HCT116 (cell line): ENCODE measurements around the gene LYST.

Source experiments
- POLR2AphosphoS5 ChIP-seq: IDR thresholded peaks from 2 replicates; pipeline ENCODE4 v1.6.1; 2011; ENCODE audit warnings: mild to moderate bottlenecking, low read depth, low read length, moderate library complexity
- RAD21 ChIP-seq: IDR thresholded peaks from 2 replicates; pipeline ENCODE4 v1.6.1; 2012; ENCODE audit warnings: low read depth, mild to moderate bottlenecking
- REST ChIP-seq: IDR thresholded peaks from 2 replicates; pipeline ENCODE4 v1.6.1; 2012; ENCODE audit warnings: low read depth
- SIN3A ChIP-seq: IDR thresholded peaks from 2 replicates; pipeline ENCODE4 v1.6.1; 2012; ENCODE audit warnings: low read depth
- YY1 ChIP-seq: IDR thresholded peaks from 2 replicates; pipeline ENCODE4 v1.6.1; 2011; ENCODE audit warnings: low read length, low read depth, moderate library complexity, mild to moderate bottlenecking; ENCODE audit not compliant: insufficient replicate concordance; ENCODE audit errors: extremely low read depth
- TF ChIP-seq, protein P1 (sequence below), 3 experiments: fragments of 200-600 bp in 1 of 3; sonication (generic) in 1 of 3; IDR thresholded peaks in 2 of 3; conservative IDR thresholded peaks in 1 of 3; 2 replicates each; pipeline ENCODE4 v1.5.1; 2012 to 2017; ENCODE audit warnings: low read depth in 2 of 3, low read length in 2 of 3, antibody characterized with exemption in 1 of 3, borderline replicate concordance in 1 of 3, control low read depth in 1 of 3, mild to moderate bottlenecking in 1 of 3, mixed read lengths in 1 of 3, mixed run types in 1 of 3, moderate library complexity in 1 of 3; ENCODE audit not compliant: insufficient read depth in 1 of 3
- TF ChIP-seq, protein P2 (sequence below): IDR thresholded peaks from 2 replicates; pipeline ENCODE4 v1.6.1; 2012

GRCh38 chr1:235739631-235740030 is 127.1 kb downstream of the LYST start:
- TF ChIP-seq, protein P1, sequence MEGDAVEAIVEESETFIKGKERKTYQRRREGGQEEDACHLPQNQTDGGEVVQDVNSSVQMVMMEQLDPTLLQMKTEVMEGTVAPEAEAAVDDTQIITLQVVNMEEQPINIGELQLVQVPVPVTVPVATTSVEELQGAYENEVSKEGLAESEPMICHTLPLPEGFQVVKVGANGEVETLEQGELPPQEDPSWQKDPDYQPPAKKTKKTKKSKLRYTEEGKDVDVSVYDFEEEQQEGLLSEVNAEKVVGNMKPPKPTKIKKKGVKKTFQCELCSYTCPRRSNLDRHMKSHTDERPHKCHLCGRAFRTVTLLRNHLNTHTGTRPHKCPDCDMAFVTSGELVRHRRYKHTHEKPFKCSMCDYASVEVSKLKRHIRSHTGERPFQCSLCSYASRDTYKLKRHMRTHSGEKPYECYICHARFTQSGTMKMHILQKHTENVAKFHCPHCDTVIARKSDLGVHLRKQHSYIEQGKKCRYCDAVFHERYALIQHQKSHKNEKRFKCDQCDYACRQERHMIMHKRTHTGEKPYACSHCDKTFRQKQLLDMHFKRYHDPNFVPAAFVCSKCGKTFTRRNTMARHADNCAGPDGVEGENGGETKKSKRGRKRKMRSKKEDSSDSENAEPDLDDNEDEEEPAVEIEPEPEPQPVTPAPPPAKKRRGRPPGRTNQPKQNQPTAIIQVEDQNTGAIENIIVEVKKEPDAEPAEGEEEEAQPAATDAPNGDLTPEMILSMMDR (IDR thresholded peaks at IDR 0.05 in 2 of 3, conservative IDR thresholded peaks at IDR 0.05 in 1 of 3; ENCODE audit: borderline replicate concordance in 1 of 3, insufficient read depth in 1 of 3, low read depth in 2 of 3, low read length in 2 of 3): no peak
- TF ChIP-seq RAD21 (no peak), YY1 (no peak), POLR2AphosphoS5 (no peak), SIN3A (no peak), REST (no peak)
- TF ChIP-seq, protein P2, sequence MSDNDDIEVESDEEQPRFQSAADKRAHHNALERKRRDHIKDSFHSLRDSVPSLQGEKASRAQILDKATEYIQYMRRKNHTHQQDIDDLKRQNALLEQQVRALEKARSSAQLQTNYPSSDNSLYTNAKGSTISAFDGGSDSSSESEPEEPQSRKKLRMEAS: no peak
